GM12872 (cell line): Measurements from ENCODE around the gene MS4A10.

Experiments
- TF ChIP-seq, protein P1 (sequence below): IDR thresholded peaks from 3 replicates; pipeline ENCODE4 v1.5.1; 2011; ENCODE audit warnings: low read depth, mild to moderate bottlenecking, low read length, moderate library complexity; ENCODE audit not compliant: insufficient read depth

Gene MS4A10

DNA sequence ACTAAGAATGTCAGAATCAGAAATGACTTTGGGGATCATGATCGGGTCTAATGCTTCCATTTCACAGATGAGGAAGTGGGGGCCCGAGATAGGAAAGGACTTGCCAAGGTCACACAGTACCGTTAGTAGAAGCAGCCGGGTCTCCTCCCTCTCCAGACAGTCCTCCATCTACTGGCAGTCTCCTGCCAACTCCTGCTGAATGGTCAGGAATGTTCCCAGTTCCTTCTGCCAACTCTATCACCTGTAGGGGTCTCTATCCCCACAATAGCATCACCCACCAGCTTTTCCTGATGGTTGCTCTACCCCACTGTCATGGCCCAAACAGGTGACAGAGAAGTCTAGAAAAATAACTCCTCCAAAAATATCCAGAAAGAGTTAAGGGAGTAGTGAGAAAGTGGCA, 32.9 kb downstream of the MS4A10 start:
- TF ChIP-seq, protein P1, sequence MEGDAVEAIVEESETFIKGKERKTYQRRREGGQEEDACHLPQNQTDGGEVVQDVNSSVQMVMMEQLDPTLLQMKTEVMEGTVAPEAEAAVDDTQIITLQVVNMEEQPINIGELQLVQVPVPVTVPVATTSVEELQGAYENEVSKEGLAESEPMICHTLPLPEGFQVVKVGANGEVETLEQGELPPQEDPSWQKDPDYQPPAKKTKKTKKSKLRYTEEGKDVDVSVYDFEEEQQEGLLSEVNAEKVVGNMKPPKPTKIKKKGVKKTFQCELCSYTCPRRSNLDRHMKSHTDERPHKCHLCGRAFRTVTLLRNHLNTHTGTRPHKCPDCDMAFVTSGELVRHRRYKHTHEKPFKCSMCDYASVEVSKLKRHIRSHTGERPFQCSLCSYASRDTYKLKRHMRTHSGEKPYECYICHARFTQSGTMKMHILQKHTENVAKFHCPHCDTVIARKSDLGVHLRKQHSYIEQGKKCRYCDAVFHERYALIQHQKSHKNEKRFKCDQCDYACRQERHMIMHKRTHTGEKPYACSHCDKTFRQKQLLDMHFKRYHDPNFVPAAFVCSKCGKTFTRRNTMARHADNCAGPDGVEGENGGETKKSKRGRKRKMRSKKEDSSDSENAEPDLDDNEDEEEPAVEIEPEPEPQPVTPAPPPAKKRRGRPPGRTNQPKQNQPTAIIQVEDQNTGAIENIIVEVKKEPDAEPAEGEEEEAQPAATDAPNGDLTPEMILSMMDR = no peak

- TF ChIP-seq, protein P1 = no peak
These were observed 36.9 kb downstream of the MS4A10 start for GRCh38 chr11:60821827-60822599.

DNA sequence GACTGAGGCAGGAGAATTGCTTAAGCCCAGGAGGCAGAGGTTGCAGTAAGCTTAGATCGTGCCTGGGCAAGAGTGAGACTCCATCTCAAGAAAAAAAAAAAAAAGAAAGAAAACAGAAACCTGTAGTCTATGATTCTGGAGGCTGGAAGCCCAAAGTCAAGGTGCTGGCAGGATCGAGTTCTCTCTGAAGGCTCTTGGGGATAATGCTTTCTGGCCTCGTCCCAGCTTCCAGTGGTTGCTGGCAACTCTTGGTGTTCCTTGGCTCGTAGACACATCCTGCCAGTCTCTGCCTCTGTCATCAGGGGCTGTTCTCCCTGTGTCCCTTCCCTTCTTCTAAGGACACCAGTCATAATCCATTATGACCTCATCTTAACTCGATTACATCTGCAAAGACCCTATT, 40.0 kb downstream of the MS4A10 start:
- TF ChIP-seq, protein P1 = no peak

- TF ChIP-seq, protein P1 = no peak
These were observed 40.7 kb downstream of the MS4A10 start for GRCh38 chr11:60825790-60826189.

GRCh38 chr11:60830478-60831142, 45.5 kb downstream of the MS4A10 start:
- TF ChIP-seq, protein P1 = no peak

- TF ChIP-seq, protein P1 = peak; percentile 90
These were observed 46.0 kb downstream of the MS4A10 start for GRCh38 chr11:60831143-60831500.

- TF ChIP-seq, protein P1 = no peak
These were observed 46.5 kb downstream of the MS4A10 start for GRCh38 chr11:60831501-60832079.
